Activated CD4-positive, alpha-beta T cell treated with anti-CD3 and anti-CD28 coated beads, Interleukin-2, amount 50 U/mL, for 24 hours (primary cell): ENCODE measurements around the gene ANKRD36C.
"Not testable (repeated sequence)": the region's sequence is repeated elsewhere in the genome, so short reads cannot be mapped to it uniquely, and the experiment has no call there.

Experiments used
- DNase-seq, 2 donors: peaks; one replicate each; pipeline ENCODE4 v3.0.0-alpha.2; 2020; ENCODE audit warnings: low read depth in 1 of 2, low spot score in 1 of 2

Gene ANKRD36C

GRCh38 chr2:95991351-95992094, at the start of gene ANKRD36C:
Gene ANKRD36C, minus strand, starts transcription at chr2:95991824. Its CDS starts 116 bp downstream, at chr2:95991708.
- not testable (repeated sequence) for DNase-seq

DNA sequence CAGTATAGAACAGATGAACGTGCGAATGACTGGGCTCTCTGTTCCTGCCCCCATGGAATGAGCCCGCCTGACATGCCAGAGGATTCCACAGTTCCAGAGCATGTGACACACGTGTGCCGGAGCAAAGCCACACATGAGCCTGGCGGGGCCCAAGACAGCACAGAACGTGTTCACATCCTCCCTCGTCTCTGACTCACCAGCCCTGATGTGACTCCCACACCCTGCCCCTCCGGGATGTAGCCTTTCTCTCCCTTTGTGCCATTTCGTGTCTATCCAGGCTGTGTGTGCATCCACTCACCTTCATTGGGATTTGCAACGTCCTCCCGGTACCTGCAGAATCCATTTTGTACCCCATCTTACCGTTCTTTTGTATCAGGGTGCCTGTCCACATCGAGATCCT, 43.9 kb upstream of the ANKRD36C start:
- not testable (repeated sequence) for DNase-seq

DNA sequence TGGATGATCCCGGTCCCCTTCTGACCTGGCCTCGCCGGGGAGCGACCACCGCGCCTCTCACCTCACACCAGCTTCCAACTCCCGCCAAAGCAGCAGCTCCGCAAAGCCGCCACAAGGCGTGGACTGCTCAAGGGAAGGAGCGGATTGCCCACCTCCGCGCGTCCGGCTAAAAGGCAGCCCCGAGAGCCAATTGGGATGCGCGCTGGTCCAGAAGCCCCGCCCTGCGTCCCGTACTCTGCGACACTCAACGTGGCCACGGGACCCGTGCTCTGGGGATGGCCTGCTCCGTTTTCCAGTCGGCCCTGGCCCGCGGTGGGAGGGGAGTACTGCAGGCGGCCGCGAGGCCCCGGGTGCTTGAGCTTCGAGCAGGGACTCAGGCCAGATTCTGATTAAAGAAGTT, 43.2 kb upstream of the ANKRD36C start, which contains the start of gene GPAT2:
Gene GPAT2, minus strand, starts transcription at position 125 of the 400 bp plus-strand sequence. CDS start 2,557 bp downstream, outside the sequence.
- not testable (repeated sequence) for DNase-seq

DNA sequence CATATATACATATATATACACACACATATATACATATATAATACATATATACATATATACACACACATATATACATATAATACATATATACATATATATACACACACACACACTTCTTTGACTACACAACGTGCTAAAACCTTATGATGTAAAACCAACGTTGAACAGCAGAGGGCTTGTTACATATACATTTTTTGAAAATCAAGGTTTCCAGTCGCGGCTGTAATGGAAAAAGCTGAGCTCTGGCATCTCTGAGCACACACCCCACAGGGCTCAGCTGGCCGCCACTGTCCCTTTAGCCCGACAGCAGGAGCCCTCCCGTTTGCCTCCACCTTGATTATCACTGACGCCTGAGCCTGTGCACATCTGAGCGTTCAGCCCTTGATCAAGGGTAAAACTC, 42.4 kb upstream of the ANKRD36C start:
- not testable (repeated sequence) for DNase-seq

- not testable (repeated sequence) for DNase-seq
Measured at GRCh38 chr2:96027725-96028325, 36.2 kb upstream of the ANKRD36C start.

DNA sequence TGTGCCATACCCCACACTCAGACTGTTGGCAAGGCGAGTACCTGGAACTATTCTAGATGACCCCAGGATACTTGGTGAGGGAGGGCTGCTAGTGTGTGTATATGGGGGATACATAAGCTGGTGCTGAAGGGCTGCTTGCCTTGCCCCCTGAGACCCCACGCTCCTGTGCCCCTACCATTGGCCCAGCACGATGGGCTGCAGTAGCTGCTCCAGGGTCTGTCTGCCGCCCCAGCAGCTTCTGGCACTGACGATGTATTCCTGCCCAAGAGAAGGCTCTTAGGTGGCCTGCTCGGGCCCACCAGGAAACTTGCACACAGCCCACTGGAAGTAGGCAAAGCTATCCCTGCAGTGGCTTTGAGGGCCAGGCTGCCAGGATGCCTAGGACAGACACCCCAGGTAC, 34.1 kb upstream of the ANKRD36C start:
- not testable (repeated sequence) for DNase-seq

DNA sequence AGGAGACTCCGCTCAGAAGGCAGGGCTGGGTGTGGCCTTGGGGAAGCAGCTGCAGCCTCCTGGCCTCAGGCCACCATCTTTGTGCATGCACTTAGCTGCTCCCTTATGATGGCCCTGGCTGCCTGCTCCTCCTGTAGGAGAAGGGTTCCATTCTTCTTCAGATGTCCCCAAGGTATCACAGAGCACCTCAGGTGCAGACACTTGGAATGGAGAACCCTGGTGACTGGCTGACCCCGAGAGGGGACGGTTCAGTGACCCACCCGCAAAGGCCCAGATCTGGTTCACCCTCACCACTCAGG, 33.5 kb upstream of the ANKRD36C start:
- DNase-seq, result no peak

DNA sequence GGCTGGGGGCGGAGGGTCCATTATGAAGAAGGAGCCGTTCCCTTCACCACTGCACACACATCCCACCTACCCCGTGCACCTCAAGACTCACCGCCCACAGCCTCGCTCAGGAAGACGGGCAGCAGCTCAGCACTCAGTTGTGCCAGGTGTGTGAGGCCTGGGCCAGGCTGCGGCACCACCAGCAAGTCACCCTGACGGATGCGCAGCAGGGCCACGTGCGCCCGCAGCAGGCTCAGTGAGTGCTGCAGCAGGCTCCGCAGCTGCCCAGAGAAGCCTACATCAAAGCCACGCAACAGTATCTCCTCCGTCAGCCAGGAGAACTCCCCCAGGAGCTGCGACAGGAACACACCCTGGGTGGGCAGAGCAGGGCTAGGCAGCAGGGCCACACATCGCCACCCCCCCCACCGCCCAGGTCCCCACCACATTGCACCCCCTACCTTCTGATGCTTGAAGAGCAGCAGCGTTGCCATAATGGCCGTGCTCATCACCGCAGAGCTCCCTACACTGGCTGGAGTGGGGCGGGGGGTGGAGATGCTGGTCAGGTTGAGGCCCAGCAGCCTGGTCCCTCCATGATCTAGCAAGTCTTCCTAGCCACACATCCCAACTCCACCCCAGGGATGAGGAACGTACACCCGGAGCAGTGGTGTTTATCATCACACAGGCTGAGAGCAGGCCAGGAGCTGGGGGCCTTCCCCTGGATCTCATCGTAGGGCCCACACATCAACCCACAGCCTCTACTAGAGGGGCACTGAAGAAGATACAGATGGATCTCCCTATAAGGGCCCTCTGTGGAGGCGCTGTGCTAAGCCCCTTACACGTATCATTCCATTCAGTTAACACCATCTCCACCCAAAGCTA, 32.9 kb upstream of the ANKRD36C start:
- no peak for DNase-seq

DNA sequence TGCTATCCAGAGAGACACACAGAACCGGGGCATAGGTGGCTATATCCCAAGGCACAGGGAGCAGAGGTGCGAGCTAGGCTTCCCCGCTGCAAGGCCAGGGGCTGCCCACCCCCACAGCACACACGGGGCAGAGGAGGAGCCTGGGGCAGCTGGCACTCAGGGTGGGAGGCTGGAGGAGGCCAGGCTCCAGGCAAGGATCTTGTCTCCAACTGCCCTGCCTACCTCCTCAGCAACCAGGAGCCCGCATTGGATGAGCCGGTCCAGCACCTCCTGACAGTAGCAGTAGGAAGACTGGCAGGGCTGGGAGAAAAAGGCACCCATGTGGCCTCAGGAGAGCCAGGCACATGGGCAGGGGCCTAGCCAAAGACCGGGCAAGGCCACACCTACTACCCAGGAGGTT, 32.1 kb upstream of the ANKRD36C start:
- DNase-seq, result not testable (repeated sequence)

DNA sequence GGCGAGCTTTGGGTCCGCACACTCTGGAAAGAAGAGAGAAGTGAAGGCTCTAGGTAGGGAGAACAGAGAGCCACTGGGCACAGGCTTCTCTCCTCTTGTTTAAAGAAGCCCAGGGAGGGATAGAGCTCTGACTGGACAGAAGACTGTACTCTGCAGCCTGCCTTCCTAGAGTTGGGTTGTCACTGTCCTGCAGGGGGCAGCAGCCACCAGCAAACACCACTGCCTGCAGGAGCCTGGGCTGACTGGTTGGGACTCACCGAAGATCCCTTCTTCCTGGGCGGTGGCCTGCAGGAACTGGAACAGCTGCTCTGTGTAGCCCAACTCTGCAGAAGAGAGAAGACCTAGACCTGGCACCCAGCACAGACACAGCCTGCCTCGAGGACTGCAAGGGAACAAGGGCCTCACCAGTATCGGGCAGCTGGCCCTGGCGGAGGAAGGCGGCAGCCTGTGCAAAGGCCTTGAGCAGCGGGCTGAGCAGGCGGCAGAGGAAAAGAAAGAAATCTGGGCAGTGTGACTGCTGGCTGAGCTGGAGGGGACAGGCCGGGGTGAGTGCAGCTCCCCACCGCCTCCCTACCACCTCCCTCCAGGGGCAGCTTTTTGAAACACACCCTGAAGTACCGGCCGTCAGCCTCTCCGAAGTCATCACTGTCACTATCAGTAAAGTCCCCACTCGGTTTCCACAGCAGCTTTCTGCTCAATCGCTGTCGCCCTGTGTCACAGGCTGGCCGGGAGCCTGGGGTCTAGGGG, 31.2 kb upstream of the ANKRD36C start:
- DNase-seq, result peak; percentile 43 to 46

- not testable (repeated sequence) for DNase-seq
Measured at GRCh38 chr2:96022126-96022525, 30.5 kb upstream of the ANKRD36C start.

GRCh38 chr2:96021142-96021541, 29.5 kb upstream of the ANKRD36C start:
- not testable (repeated sequence) for DNase-seq

GRCh38 chr2:96019909-96020590, 28.4 kb upstream of the ANKRD36C start:
- not testable (repeated sequence) for DNase-seq

- not testable (repeated sequence) for DNase-seq
Measured at GRCh38 chr2:96016321-96016720, 24.7 kb upstream of the ANKRD36C start.

DNA sequence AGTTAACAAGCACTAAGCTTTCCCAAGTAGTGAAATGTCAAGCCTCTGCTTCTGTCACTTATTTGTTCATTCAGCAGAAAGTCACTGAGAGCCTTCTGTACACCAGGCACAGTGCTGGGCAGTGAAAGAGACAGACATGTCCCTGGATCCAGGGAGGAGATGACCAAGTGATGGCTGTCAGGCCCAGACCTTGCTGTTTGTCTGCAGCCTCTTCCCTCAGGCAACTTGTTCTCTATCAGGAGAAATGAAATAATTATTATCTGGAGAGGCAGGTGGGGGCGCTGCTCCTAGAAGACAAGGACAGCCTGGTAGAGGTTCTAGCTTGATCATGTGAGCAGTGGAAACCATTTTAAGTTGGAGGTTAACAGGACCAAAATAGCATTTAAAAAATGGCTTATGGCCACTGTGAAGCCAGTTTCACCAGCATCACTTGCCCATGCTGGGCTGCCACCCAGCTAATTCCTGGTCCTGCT, 21.2 kb upstream of the ANKRD36C start:
- DNase-seq, result not testable (repeated sequence)

- not testable (repeated sequence) for DNase-seq
Measured at GRCh38 chr2:96012086-96012791, 20.6 kb upstream of the ANKRD36C start.

DNA sequence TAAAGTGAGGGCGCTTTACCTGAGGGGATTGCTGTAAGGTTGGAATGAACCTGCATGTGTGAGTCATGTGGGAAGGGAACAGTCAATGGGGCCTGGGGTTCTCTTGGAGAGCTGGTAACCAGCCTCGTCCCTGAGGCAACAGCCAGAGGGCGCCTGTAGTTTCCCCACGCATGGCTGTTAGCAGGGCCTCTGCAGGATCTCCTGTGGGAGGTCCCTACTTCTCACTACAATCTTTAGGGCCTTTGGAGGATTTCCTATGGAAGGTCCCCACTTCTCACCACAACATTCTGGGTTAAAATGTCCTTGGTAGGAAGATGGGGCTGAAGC, 19.5 kb upstream of the ANKRD36C start:
- DNase-seq, result not testable (repeated sequence)

DNA sequence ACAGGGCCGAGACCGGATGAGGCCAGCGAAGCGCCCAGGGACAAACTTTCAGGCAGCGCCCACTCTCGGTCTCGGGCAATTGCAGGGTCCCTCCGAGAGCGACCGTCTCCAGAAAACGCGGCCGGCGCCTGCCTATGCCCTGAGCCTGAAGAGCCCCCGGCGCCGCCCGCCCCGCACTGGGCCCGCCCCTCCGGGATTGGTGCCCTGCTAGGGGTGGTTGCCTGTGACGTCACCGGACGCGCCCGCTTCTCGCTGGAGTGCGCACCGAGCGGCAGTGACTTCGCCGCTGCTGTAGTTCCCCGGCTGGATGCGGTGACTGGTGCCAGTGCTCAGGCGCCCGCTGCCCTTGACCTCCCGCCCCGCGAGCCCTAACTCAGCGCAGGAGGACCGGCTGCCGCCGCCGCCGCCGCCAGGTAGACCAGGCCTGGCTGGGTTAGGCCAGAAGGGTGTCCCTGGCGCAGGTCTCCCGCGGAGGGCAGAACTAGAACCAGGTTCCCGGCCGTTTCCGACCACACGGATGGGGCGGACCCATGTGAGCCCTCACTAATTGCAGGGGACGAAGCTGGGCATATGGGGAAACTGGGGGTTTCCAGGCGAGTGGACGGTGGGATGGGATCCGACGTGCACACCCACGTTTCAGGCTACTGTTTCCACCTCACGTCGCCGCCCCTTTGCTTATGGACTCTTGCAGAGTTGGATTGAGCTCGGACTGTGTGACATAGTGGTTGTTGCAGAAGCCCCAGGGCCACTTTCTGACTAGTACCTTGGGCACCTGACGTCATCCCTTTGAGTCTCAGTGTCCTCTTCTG, 18.9 kb upstream of the ANKRD36C start:
- DNase-seq, result peak; percentile 89 to 94

GRCh38 chr2:96009833-96010232, 18.2 kb upstream of the ANKRD36C start:
- not testable (repeated sequence) for DNase-seq
